GM23338 (cell line): ENCODE results near the gene ULK2.

ENCODE experiments used
- CREB1 ChIP-seq: fragments of 250-450 bp; sonication (Bioruptor Pico); IDR thresholded peaks from 2 replicates; pipeline ENCODE4 v1.5.0; 2020; ENCODE audit warnings: low read depth, mild to moderate bottlenecking, moderate library complexity
- ETS1 ChIP-seq: IDR thresholded peaks from 2 replicates; pipeline ENCODE4 v1.6.1; 2016; ENCODE audit warnings: antibody characterized with exemption
- EZH2 ChIP-seq: fragments of 200-600 bp; sonication (generic); IDR thresholded peaks from one replicate; pipeline ENCODE4 v1.8.0; 2017; ENCODE audit warnings: antibody characterized with exemption, mild to moderate bottlenecking, low read depth; ENCODE audit not compliant: unreplicated experiment
- EZH2phosphoT487 ChIP-seq: fragments of 200-600 bp; sonication (generic); IDR thresholded peaks from one replicate; pipeline ENCODE4 v1.8.1; 2018; ENCODE audit warnings: antibody characterized with exemption; ENCODE audit not compliant: unreplicated experiment
- JUNB ChIP-seq: IDR thresholded peaks from one replicate; pipeline ENCODE4 v1.6.1; 2016; ENCODE audit warnings: antibody characterized with exemption; ENCODE audit not compliant: unreplicated experiment
- NANOG ChIP-seq: IDR thresholded peaks from 2 replicates; pipeline ENCODE4 v1.6.1; 2016; ENCODE audit warnings: antibody characterized with exemption, borderline replicate concordance
- POLR2AphosphoS5 ChIP-seq: IDR thresholded peaks from 2 replicates; pipeline ENCODE4 v1.6.1; 2016; ENCODE audit warnings: antibody characterized with exemption, low read depth
- REST ChIP-seq: IDR thresholded peaks from one replicate; pipeline ENCODE4 v1.6.1; 2018; ENCODE audit warnings: antibody characterized with exemption; ENCODE audit not compliant: unreplicated experiment
- STAT1 ChIP-seq: IDR thresholded peaks from one replicate; pipeline ENCODE4 v1.6.1; 2016; ENCODE audit warnings: antibody characterized with exemption; ENCODE audit not compliant: unreplicated experiment
- ZNF114 ChIP-seq: fragments of 250-450 bp; sonication (Bioruptor Pico); IDR thresholded peaks from 2 replicates; pipeline ENCODE4 v1.5.0; 2020; ENCODE audit warnings: mild to moderate bottlenecking, moderate library complexity
- ZNF331 ChIP-seq: fragments of 250-450 bp; sonication (Bioruptor Pico); IDR thresholded peaks from 2 replicates; pipeline ENCODE4 v1.5.0; 2020; ENCODE audit warnings: low read depth, mild to moderate bottlenecking, moderate library complexity
- ZNF462 ChIP-seq: fragments of 250-450 bp; sonication (Bioruptor Pico); IDR thresholded peaks from 2 replicates; pipeline ENCODE4 v1.5.0; 2020; ENCODE audit warnings: mild to moderate bottlenecking, moderate library complexity
- TF ChIP-seq, protein P1 (sequence below), 2 experiments: fragments of 200-600 bp in 1 of 2; sonication (generic) in 1 of 2; conservative IDR thresholded peaks; 2 replicates each; pipeline versions ENCODE4 v1.5.1 to v1.6.1; 2016 to 2017; ENCODE audit warnings: antibody characterized with exemption in 2 of 2, low read depth in 2 of 2, mild to moderate bottlenecking in 2 of 2, moderate library complexity in 1 of 2

DNA sequence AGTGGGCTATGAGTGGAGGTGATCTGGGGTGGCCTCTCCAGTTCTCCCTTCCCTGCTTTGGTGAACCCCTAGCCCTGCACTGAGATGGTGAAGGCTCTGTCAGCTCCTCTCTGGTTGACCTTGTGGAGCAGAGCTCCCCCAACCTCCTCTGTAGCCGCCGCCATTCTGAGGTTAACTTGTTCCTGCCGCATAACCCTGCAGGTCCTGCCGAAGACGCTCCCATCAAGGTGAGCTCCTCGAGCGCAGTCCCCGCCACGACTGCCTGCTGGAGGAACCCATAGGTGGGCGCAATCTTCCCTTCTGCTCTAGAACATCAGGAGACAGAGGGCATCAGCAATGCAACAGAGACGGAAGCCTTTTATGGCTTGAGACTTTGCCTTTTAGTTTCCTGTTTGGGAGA, 136.1 kb downstream of the ULK2 start:
- TF ChIP-seq, protein P1, sequence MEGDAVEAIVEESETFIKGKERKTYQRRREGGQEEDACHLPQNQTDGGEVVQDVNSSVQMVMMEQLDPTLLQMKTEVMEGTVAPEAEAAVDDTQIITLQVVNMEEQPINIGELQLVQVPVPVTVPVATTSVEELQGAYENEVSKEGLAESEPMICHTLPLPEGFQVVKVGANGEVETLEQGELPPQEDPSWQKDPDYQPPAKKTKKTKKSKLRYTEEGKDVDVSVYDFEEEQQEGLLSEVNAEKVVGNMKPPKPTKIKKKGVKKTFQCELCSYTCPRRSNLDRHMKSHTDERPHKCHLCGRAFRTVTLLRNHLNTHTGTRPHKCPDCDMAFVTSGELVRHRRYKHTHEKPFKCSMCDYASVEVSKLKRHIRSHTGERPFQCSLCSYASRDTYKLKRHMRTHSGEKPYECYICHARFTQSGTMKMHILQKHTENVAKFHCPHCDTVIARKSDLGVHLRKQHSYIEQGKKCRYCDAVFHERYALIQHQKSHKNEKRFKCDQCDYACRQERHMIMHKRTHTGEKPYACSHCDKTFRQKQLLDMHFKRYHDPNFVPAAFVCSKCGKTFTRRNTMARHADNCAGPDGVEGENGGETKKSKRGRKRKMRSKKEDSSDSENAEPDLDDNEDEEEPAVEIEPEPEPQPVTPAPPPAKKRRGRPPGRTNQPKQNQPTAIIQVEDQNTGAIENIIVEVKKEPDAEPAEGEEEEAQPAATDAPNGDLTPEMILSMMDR (conservative IDR thresholded peaks at IDR 0.05; ENCODE audit: low read depth in 2 of 2): no peak
- TF ChIP-seq POLR2AphosphoS5 (no peak), EZH2 (no peak), STAT1 (no peak), REST (no peak), CREB1 (CRISPR knock-in tag) (no peak), ETS1 (no peak), EZH2phosphoT487 (no peak), ZNF462 (CRISPR knock-in tag) (no peak), JUNB (no peak), NANOG (no peak), ZNF114 (CRISPR knock-in tag) (no peak), ZNF331 (CRISPR knock-in tag) (no peak)
